Hepatocyte (in vitro differentiated cells): Measurements from ENCODE around the gene GON4L.

Experiments
- CTCF ChIP-seq: fragments of 200-600 bp; sonication (generic); IDR thresholded peaks from 2 replicates; pipeline ENCODE4 v1.5.1; 2016; ENCODE audit warnings: antibody characterized with exemption, mild to moderate bottlenecking; ENCODE audit not compliant: poor library complexity
- EZH2 ChIP-seq: fragments of 200-600 bp; sonication (generic); IDR thresholded peaks from 2 replicates; pipeline ENCODE4 v1.6.1; 2016; ENCODE audit warnings: antibody characterized with exemption, mild to moderate bottlenecking, borderline replicate concordance

- TF ChIP-seq CTCF (no peak), EZH2 (no peak)
Measured at GRCh38 chr1:155717041-155717440, 140.0 kb downstream of the GON4L start.
